Retina (tissue), 1 donor: Measurements from ENCODE around the gene GSTO2.

ENCODE experiments used
- DNase-seq: peaks from one replicate; pipeline ENCODE4 v3.0.0-alpha.2; 2016

Gene GSTO2

DNA sequence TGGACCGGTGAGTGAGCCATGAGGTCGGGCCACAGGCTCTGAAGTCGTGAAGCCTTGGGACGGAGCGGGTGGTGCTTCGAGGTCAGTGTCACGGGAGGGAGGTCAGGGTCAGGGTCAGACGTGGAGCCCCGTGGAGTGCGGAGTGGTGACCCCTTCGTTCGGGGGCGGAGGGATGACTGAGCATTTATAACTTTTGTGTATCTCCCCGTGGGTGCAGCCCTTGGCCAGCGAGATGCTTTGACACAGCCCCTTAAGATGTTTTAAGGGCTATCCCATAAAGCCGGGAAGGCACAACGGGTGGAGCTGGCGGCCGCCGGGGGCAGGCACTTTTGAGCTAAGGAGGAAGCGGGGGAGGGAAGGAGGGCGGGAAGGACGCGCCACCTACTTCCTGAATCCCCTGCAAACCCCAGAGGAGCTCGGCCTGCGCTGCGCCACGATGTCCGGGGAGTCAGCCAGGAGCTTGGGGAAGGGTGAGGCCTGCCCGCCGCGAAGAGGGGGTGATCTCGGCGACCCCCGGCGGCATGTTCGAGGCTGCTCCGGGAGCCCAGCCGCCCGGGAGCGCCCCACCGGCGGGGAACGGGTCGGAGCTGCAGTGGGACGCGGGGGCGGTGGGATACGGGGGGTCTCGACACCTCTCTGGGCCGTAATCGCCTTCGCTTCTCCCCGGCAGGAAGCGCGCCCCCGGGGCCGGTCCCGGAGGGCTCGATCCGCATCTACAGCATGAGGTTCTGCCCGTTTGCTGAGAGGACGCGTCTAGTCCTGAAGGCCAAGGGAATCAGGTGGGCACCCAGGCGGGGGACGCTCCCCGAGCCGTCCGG, 14.3 kb upstream of the GSTO2 start, which contains the start of gene GSTO1:
Gene GSTO1, plus strand, starts transcription at position 400 of the 818 bp plus-strand sequence. Its CDS starts 37 bp downstream, at position 437.
- peak; percentile 75 for DNase-seq

- DNase-seq, result peak; percentile 65
Observed at GRCh38 chr10:104255311-104255981, 13.5 kb upstream of the GSTO2 start.

GRCh38 chr10:104256335-104256961, 12.5 kb upstream of the GSTO2 start:
- no peak for DNase-seq

DNA sequence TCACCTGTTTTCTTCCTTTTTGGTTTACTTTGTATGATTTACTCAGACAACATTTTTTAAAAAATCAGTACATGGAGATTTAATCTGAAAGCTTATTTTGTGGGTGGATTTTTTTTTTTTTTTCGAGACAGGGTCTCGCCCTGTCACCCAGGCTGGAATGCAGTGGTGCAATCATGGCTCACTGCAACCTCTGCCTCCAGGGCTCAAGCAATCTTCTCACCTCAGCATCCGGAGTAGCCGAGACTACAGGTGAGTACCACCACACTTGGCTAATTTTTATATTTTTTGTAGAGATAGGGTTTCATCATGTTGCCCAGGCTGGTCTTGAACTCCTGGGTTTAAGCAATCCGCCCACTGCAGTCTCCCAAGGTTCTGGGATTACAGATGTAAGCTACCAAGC, 11.7 kb upstream of the GSTO2 start:
- DNase-seq, result no peak

DNA sequence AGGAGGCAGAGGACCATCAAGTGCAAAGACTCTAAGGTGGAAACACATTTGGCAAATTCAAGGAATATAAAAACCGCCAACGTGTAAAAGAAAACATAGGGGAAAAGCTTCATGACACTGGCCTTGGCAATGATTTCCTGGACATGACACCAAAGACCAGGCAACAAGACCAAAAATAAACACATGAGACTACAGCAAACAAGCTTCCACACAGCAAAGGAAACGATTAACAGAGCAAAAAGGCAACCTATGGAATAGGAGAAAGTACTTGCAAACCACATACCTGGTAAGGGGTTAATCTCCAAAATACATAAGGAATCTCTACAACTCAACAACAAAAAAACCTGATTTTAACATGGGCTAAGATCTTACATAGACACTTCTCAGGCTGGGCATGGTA, 10.8 kb upstream of the GSTO2 start:
- DNase-seq, result no peak

GRCh38 chr10:104259456-104259855, 9.5 kb upstream of the GSTO2 start:
- DNase-seq, result no peak

- DNase-seq, result no peak
Observed at GRCh38 chr10:104259999-104260774, 8.8 kb upstream of the GSTO2 start.

DNA sequence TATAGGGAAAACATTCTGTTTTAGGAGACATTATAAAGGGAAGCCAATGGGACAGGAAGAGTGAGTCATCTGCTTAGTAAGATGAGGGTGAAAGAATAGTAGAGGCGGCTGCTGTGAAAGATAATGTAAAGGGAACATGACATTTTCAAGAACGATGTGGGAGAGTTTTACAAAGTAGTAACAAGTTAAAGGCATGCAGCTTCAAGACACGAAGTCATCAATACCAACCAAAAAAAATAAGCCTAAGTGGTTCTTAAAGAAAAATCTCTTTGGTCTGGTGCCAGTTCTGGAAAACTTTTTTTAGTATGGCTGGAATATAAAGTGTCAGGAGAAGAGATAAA, 8.2 kb upstream of the GSTO2 start:
- no peak for DNase-seq

GRCh38 chr10:104262055-104262454, 6.9 kb upstream of the GSTO2 start:
- no peak for DNase-seq

- DNase-seq, result no peak
Observed at GRCh38 chr10:104264783-104265182, 4.2 kb upstream of the GSTO2 start.

DNA sequence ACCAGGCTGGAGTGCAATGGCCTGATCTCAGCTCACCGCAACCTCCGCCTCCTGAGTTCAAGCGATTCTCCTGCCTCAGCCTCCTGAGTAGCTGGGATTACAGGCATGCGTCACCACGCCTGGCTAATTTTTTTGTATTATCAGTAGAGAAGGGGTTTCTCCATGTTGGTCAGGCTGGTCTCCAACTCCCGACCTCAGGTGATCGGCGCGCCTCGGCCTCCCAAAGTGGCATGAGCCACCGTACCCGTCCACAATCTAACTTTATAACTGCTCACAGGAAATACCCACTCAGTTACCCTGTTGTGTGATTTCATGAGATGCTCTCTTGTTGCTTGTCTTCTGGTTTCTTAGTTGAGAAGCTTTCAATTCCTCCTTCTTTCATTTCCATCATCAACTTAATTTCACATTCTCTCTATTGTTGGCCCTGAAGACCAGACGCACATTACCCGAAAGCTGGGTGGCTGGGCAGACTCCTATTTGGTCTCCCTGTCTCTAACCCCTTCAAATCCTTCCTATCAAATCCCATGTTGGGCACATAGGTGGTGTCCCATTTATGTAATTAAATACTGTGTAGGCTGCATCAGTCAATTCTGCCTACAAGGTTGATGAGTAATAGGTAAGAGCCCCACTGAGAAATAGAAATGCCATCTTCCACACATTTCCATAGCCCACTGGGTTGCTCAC, 1.1 kb upstream of the GSTO2 start:
- DNase-seq, result no peak

DNA sequence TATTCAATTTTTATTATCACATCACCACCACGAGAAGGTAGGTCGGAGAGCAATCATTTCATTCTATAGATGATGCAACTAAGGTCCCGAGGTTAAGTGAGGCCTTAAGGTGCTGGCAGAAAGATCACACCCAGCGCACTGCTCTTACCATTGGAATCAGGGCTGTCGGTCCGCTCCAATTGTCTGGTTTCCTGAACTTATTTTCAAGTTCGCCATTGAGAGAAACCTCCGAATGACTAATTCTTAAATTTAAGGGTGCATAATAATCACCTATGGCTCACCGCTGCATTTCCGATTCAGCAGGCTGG, 625 bp upstream of the GSTO2 start:
- no peak for DNase-seq

- no peak for DNase-seq
Observed at GRCh38 chr10:104273286-104273685, 4.3 kb downstream of the GSTO2 start.

DNA sequence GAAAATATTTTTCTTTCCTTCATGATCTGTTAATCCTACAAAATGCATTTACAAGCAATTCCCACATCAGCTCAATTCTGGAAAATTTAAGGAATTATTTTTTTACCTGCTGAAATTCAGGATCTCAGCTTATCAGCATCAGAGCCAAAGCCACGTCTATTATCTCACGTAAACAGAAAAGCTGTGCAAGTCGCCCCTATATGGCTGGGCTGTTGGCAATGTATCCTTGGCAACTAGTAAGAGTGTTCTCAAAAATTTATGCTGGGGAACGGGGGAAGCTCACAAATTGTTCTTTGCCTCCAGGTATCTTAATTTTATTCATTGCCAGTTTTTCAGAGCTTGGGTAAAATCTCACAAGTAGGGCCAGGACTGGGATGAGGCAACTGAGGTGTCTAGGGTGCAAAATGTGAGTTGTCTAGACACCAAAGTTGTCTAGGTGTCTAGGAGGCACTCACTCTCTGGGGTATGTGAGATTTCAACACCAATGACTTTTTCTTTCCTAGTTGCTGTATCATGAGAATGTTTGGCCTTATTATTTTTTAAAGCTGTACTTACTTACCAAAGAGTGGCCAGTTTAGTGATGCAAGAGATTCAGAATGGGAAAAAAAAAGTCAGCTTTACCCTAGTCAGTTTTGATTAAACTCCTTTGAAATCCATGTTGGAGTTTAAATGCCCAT, 5.1 kb downstream of the GSTO2 start:
- no peak for DNase-seq

- peak; percentile 82 for DNase-seq
Observed at GRCh38 chr10:104274762-104275721, 6.1 kb downstream of the GSTO2 start.

GRCh38 chr10:104276192-104276591, 7.2 kb downstream of the GSTO2 start:
- DNase-seq, result no peak

DNA sequence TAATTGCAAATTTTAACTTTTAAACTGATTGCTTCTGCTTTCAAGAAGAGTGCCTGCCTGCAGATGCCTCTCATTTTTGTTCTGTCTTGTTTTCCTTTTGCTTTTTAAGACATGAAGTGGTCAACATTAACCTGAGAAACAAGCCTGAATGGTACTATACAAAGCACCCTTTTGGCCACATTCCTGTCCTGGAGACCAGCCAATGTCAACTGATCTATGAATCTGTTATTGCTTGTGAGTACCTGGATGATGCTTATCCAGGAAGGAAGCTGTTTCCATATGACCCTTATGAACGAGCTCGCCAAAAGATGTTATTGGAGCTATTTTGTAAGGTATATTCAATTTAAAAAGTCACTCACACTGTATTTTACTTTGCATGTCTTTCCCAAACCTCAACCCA, 8.8 kb downstream of the GSTO2 start:
- no peak for DNase-seq

GRCh38 chr10:104279550-104280259, 10.7 kb downstream of the GSTO2 start:
- no peak for DNase-seq

DNA sequence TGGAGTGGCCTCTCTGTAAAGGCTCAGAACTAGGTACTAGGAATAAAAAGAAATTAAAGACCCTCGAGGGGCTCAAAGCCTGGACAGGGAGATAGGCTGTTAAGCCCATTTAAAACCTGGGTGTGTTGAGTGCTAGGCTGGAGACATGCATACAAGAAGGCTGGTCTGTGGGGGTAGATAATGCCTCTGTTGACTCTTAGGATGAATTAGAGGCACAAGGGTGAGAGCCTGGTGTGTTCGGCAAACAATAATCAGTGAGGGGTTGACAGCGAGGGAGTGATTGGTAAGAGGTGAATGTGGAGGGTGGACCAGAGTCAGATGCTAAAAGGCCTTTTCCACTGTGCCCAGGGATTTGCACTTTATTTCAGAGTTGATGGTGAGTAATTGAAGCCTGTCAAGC, 12.7 kb downstream of the GSTO2 start:
- no peak for DNase-seq

- DNase-seq, result no peak
Observed at GRCh38 chr10:104284846-104285245, 15.9 kb downstream of the GSTO2 start.
